NT2/D1 (cell line): Measurements from ENCODE around the gene EIF3CL.
"Not testable (repeated sequence)": the region's sequence is repeated elsewhere in the genome, so short reads cannot be mapped to it uniquely, and the experiment has no call there.

Experiments
- DNase-seq: peaks from one replicate; pipeline ENCODE4 v3.0.0-alpha.2; 2011; ENCODE audit warnings: low read depth, low spot score
- H3K27me3 ChIP-seq: 2 replicates; pipeline ENCODE4 v1.6.0; 2011; ENCODE audit warnings: mild to moderate bottlenecking; ENCODE audit not compliant: insufficient read length, insufficient read depth
- H3K36me3 ChIP-seq: 2 replicates; pipeline ENCODE4 v1.6.1; 2011; ENCODE audit warnings: mild to moderate bottlenecking, low read length, mixed read lengths; ENCODE audit not compliant: insufficient read depth, insufficient read length
- H3K4me1 ChIP-seq: 2 replicates; pipeline ENCODE4 v1.5.1; 2011; ENCODE audit not compliant: insufficient read depth, insufficient read length
- H3K4me3 ChIP-seq: 2 replicates; pipeline ENCODE4 v1.5.1; 2011; ENCODE audit warnings: low read depth; ENCODE audit not compliant: insufficient read length
- H3K9ac ChIP-seq: 2 replicates; pipeline ENCODE4 v1.6.0; 2011; ENCODE audit warnings: low read depth; ENCODE audit not compliant: insufficient read length
- H3K9me3 ChIP-seq: 2 replicates; pipeline ENCODE4 v1.5.1; 2011; ENCODE audit warnings: mild to moderate bottlenecking, low read length; ENCODE audit not compliant: insufficient read depth

Gene EIF3CL

DNA sequence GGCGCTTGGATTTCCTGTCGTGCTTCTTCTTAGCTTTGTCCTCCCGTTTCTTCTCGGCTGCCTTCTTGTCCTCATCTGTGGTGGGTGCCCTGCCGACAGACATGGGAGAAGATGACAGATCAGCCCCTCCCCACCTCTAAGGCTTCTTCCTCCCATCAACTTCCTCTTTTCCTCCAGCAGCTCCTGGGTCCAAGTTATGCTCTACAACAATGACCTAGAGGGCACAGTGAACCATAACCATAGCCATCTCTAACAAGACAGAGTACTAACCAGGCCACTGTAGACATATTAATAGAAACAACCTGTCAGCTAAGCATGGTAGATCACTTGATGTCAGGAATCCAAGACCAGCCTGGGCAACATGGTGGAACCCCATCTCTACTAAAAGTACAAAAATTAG lies 11.6 kb downstream of the EIF3CL start:
- not testable (repeated sequence) for H3K36me3 ChIP-seq, H3K4me1 ChIP-seq, DNase-seq, H3K9ac ChIP-seq, H3K4me3 ChIP-seq, H3K27me3 ChIP-seq, H3K9me3 ChIP-seq

DNA sequence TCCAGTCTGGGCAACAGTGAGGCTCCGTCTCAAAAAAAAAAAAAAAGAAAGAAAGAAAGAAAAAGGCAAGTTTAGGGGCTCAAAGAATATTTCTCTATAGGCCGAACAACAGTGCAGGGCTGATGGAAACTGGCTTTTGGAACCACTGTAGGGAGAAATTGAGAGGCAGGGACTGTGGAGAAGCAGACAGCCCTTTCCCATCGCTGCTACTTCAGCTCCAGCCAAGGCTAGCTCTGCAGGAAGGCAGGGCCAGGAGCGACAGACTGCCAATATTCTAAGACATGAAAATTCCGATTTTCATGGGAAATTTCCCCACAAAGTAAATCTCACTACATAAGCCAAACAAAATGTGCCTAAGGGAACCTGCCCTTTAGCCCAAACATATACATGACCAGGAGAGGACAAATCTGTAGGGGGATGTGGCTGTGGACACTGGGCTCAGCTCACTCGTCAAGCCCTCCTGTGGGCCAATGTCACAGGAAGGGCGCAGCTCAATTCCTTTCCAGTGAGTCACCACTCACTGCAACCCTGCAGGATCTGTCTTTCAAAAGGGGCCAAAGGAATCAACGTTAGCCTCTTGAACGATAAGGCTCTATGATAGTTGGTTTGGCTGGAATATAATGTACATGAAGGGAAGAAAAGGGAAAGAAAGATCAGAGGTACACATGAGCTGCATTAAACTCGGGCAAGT lies 21.3 kb downstream of the EIF3CL start:
- H3K27me3 ChIP-seq, DNase-seq, H3K4me1 ChIP-seq, H3K4me3 ChIP-seq, H3K9me3 ChIP-seq, H3K9ac ChIP-seq, H3K36me3 ChIP-seq: not testable (repeated sequence)

- not testable (repeated sequence) for DNase-seq
These were observed 25.8 kb downstream of the EIF3CL start for GRCh38 chr16:28377822-28378221.

GRCh38 chr16:28377108-28377625 lies 26.5 kb downstream of the EIF3CL start:
- DNase-seq, H3K9ac ChIP-seq, H3K4me3 ChIP-seq, H3K36me3 ChIP-seq, H3K27me3 ChIP-seq, H3K4me1 ChIP-seq, H3K9me3 ChIP-seq: not testable (repeated sequence)

More at GRCh38 chr16:28377822-28378221, 25.8 kb downstream of the EIF3CL start:
- not testable (repeated sequence) for H3K4me3 ChIP-seq, H3K36me3 ChIP-seq, H3K27me3 ChIP-seq, H3K4me1 ChIP-seq, H3K9me3 ChIP-seq, H3K9ac ChIP-seq

- not testable (repeated sequence) for H3K27me3 ChIP-seq, H3K36me3 ChIP-seq, DNase-seq
These were observed 28.5 kb downstream of the EIF3CL start for GRCh38 chr16:28375115-28375514.

DNA sequence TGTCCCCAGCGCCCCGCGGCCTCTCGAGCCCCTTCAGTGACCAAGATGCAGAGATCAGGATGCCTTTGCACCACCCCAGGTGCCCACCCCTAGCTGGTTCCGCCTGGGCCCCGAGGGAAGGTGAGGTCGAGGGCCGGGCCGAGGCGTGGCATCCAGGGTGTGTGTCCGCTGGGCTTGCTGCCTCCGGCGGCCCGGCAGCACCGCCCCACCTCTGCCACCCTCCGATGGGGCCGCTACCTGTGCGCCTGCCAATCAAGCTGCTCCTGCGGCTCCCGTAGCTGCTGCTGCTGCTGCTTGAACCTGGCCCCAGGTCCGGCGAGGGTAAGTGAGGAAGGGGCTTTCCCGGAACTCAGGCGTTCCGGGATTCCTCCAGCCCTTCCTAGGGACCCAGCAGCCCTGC lies 29.4 kb downstream of the EIF3CL start:
- H3K9ac ChIP-seq, H3K27me3 ChIP-seq, DNase-seq, H3K9me3 ChIP-seq, H3K4me1 ChIP-seq, H3K4me3 ChIP-seq, H3K36me3 ChIP-seq: not testable (repeated sequence)

More at GRCh38 chr16:28375115-28375514, 28.5 kb downstream of the EIF3CL start:
- H3K9me3 ChIP-seq, H3K9ac ChIP-seq, H3K4me1 ChIP-seq, H3K4me3 ChIP-seq: not testable (repeated sequence)

DNA sequence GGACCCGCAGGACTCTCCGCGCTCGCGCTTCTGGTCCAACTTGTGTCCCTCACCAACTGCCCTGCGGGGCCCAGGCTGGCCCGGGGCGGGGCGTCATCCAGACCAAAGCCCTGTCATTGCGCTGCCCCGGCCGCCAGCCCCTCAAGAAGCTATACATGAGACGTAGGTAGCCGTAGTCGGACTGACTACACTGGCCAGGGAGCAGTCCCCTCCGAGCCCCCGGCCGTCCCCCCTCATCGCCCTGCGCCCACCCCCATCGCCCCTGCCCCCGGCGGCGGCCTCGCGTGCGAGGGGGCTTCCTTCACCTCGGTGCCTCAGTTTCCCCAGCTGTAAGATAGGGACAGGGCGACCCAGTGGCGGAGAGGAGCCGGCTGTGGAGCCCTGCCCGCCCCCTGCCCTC lies 35.7 kb downstream of the EIF3CL start:
- H3K4me1 ChIP-seq, H3K4me3 ChIP-seq, H3K9me3 ChIP-seq, H3K36me3 ChIP-seq, H3K27me3 ChIP-seq, DNase-seq, H3K9ac ChIP-seq: not testable (repeated sequence)

- not testable (repeated sequence) for H3K4me1 ChIP-seq, H3K9ac ChIP-seq, H3K9me3 ChIP-seq, H3K36me3 ChIP-seq, DNase-seq, H3K4me3 ChIP-seq, H3K27me3 ChIP-seq
These were observed 39.1 kb downstream of the EIF3CL start for GRCh38 chr16:28364268-28365173.

DNA sequence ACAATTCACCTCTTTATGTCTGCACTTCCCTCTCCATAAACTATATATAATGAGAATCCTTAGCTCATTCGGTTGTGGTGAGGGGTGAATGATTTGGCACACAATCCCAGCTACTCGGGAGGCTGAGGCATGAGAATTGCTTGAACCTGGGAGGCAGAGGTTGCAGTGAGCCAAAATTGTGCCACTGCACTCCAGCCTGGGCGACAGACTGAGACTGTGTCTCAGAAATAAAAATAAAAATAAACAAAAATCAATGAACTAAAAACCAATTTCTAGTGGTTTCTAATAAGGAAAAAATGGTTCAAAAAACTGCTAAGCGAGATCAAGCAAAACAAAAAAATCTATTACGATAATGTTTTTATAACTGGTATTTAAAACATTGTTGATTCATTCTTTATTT lies 40.2 kb downstream of the EIF3CL start, which contains the start of gene NPIPB6:
Gene NPIPB6, minus strand, starts transcription at position 101 of the 400 bp plus-strand sequence. CDS start 686 bp downstream, outside the sequence.
- DNase-seq, H3K9ac ChIP-seq, H3K27me3 ChIP-seq, H3K4me1 ChIP-seq, H3K36me3 ChIP-seq, H3K9me3 ChIP-seq, H3K4me3 ChIP-seq: not testable (repeated sequence)

DNA sequence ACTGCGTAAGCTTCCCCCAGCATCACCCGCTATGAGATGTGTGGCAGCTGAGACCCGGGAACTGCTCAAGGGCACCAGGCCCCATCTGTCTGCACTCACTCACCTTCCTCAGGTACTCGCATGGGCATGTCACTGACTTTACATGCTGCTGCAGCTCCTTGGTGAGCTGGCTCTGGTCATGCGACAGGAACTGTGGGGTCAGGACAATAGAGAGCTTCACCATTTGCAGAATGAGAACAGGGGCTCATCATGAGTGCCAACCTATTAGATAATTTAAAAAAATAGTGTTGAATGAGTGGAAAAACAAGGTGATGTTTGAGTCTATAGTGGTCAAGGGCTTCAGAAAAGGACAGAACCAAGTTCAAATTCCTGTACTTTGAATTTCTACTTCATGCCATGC lies 41.0 kb downstream of the EIF3CL start:
- not testable (repeated sequence) for H3K36me3 ChIP-seq, DNase-seq, H3K9ac ChIP-seq, H3K27me3 ChIP-seq, H3K4me1 ChIP-seq, H3K9me3 ChIP-seq, H3K4me3 ChIP-seq

DNA sequence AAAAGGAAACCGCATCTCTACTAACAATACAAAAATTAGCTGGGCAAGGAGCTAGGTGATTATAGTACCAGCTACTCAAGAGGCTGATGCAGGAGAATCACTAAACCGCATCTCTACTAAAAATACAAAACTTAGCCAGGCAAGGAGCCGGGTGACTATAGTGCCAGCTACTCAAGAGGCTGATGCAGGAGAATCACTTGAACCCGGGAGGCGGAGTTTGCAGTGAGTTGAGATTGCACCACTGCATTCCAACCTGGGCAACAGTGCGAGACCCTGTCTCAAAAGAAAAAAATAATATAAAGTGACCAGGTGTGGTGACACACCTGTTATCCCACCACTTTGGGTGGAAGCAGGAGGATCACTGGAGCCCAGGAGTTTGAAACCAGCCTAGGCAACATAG lies 65.4 kb downstream of the EIF3CL start:
- H3K4me3 ChIP-seq, H3K4me1 ChIP-seq, H3K36me3 ChIP-seq, DNase-seq, H3K9ac ChIP-seq, H3K27me3 ChIP-seq, H3K9me3 ChIP-seq: not testable (repeated sequence)
